ENCODE measurements around the gene BTBD9. TPM values are rescaled to one million over a fixed set of nuclear protein-coding genes. Genes with fewer than 3 reads are reported as not detected.

BTBD9 gene
- total and polyA plus RNA-seq, 2 of the 13 experiments (the other 11 are each of a cell fraction or from before 2014, with no cell fraction given): 1.2 to 3.0 TPM

DNA sequence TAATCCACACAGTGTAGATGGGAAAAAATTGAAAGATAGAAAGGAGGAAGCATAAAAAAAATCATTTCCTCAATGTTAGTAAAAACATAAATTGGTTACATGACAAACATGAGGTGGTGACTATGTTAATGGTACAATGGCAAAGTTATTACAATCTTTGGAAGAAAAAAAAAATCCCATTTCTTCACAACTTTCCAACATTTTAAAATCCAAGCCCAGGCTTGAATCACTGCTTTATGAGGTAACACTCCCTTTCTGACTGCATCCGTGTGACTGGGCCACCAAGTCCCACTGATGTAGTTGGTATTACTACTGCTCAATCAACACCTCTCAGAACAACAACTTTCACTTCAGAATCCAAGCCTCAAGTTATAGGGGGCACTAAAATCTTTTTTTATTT, 160.4 kb downstream of the BTBD9 start:
- Histone ChIP-seq H3K4me3 (replicated peaks in 1 of 3; ENCODE audit: insufficient read depth in 1 of 3, low read depth in 2 of 3, low read length in 3 of 3) (no peak overlapping the region), H3K27ac (ENCODE audit: extremely low read length, insufficient read depth, low read length) (no peak overlapping the region), H3K27me3 (ENCODE audit: control insufficient read depth in 1 of 2, insufficient read depth in 2 of 2, low read length in 2 of 2) (no peaks in the 10 kb centered on the region), H3K4me2 (ENCODE audit: low read depth, low read length) (no peak overlapping the region), H3K4me1 (ENCODE audit: insufficient read depth, low read length) (no peaks in the 10 kb centered on the region), H3K9me3 (ENCODE audit: low read length) (no peaks in the 10 kb centered on the region), H3K79me2 (ENCODE audit: insufficient read depth, low read length) (no peaks in the 10 kb centered on the region), H3K9ac (ENCODE audit: insufficient read depth, low read depth, low read length) (no peak overlapping the region), H2AFZ (ENCODE audit: low read length) (no peak overlapping the region), H3K36me3 (replicated peaks in 1 of 2; ENCODE audit: control insufficient read depth in 1 of 2, insufficient read depth in 2 of 2, low read length in 2 of 2) (no peaks in the 10 kb centered on the region), H4K20me1 (ENCODE audit: insufficient read depth, low read length) (no peaks in the 10 kb centered on the region)
- no TSS peak for BruUV-seq (replicated peaks)
- ChIA-PET POLR2A (no interaction called here), CTCF (ENCODE audit: low intra/inter-chr PET ratio, low total read pairs) (no interaction called here)
- intact Hi-C loops (cut with micrococcal nuclease; ENCODE audit: unreplicated experiment) (no loop called here), in situ Hi-C loops (cut with HindIII; ENCODE audit: extremely low pct_ligation_motif_present, low pct_unique_long_range_greater_than_20kb) (loop anchor here (25.0 kb wide), 1 partner anchor 742 kb away; no protein-coding TSS in a partner anchor)
- DNase-seq (ENCODE audit: low spot score) (no peak), FAIRE-seq (no peak), ATAC-seq (no peak)
- TF ChIP-seq RCOR2 (CRISPR knock-in tag; IDR thresholded peaks at IDR 0.05): no peak
- no peak for TF ChIP-seq ZNF367 (CRISPR knock-in tag; IDR thresholded peaks at IDR 0.05; ENCODE audit: borderline replicate concordance)
- 95% methylated on average over 1 of the region's 1 CpG for WGBS (ENCODE audit: low lambda C conversion rate)

DNA sequence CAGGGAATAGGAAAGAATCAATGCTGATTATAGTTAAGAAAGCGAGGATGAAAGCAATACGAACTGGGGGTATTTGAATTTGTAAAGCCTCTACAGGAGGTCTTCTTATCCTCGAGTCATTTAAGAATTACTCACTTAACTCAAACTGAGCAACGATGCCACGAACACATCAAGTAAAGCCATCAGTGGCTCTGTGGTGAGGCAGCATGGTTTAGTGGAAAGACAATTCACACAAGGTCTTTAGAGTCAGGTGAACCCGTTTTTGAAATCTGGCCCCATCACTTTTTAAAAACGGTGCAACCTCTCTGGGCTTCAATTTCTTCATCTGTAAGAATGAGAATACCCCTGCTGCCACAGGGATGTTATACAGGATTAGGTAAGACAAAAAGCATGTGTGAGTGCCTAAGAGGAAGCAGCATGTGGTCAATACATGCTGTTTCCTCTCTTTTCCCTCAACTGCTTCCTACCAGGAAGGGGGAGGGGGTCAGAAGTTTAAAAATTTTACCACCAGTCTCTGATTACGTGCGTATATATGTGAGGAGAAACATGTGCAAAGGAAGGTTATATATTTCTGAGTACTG, 162.0 kb downstream of the BTBD9 start:
- no peak for TF ChIP-seq KLF11 (CRISPR knock-in tag; IDR thresholded peaks at IDR 0.05)
- TF ChIP-seq, protein P1, sequence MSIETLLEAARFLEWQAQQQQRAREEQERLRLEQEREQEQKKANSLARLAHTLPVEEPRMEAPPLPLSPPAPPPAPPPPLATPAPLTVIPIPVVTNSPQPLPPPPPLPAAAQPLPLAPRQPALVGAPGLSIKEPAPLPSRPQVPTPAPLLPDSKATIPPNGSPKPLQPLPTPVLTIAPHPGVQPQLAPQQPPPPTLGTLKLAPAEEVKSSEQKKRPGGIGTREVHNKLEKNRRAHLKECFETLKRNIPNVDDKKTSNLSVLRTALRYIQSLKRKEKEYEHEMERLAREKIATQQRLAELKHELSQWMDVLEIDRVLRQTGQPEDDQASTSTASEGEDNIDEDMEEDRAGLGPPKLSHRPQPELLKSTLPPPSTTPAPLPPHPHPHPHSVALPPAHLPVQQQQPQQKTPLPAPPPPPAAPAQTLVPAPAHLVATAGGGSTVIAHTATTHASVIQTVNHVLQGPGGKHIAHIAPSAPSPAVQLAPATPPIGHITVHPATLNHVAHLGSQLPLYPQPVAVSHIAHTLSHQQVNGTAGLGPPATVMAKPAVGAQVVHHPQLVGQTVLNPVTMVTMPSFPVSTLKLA (IDR thresholded peaks at IDR 0.05): 0 out of 2 replicates have a peak, but pooled peaks have one; percentile 5
- POLR2A ChIA-PET: no interaction called here
- Histone ChIP-seq H3K36me3 (replicated peaks in 1 of 2; ENCODE audit: control insufficient read depth in 1 of 2, insufficient read depth in 2 of 2, low read length in 2 of 2) (no peaks in the 10 kb centered on the region), H4K20me1 (ENCODE audit: insufficient read depth, low read length) (no peaks in the 10 kb centered on the region), H3K27me3 (ENCODE audit: control insufficient read depth in 1 of 2, insufficient read depth in 2 of 2, low read length in 2 of 2) (no peaks in the 10 kb centered on the region), H3K4me3 (replicated peaks in 1 of 3; ENCODE audit: insufficient read depth in 1 of 3, low read depth in 2 of 3, low read length in 3 of 3) (no peak overlapping the region), H3K9me3 (ENCODE audit: low read length) (no peaks in the 10 kb centered on the region), H3K4me1 (ENCODE audit: insufficient read depth, low read length) (no peaks in the 10 kb centered on the region), H3K9ac (ENCODE audit: insufficient read depth, low read depth, low read length) (no peak overlapping the region), H3K27ac (ENCODE audit: extremely low read length, insufficient read depth, low read length) (no peak overlapping the region), H3K79me2 (ENCODE audit: insufficient read depth, low read length) (no peaks in the 10 kb centered on the region), H3K4me2 (ENCODE audit: low read depth, low read length) (no peak overlapping the region), H2AFZ (ENCODE audit: low read length) (no peak overlapping the region)
- no TSS peak for BruUV-seq (replicated peaks)
- no peak for ATAC-seq
- CTCF ChIA-PET (ENCODE audit: low intra/inter-chr PET ratio, low total read pairs): no interaction called here
- intact Hi-C loops (cut with micrococcal nuclease; ENCODE audit: unreplicated experiment): no loop called here
- no peak for DNase-seq (ENCODE audit: low spot score)
- WGBS (ENCODE audit: low lambda C conversion rate): 37% methylated on average over 9 of the region's 9 CpGs
- no peak for FAIRE-seq
- in situ Hi-C loops (cut with HindIII; ENCODE audit: extremely low pct_ligation_motif_present, low pct_unique_long_range_greater_than_20kb): loop anchor here (25.0 kb wide), 1 partner anchor 740 kb away; no protein-coding TSS in a partner anchor
